GM20000 (cell line): ENCODE results near the gene ATP5F1D.
A peak's percentile ranks its signal among the peaks of the same experiment; 100 is the strongest.

Source experiments
- DNase-seq: peaks from one replicate; pipeline ENCODE4 v3.0.0; 2012; ENCODE audit warnings: low spot score
- TF ChIP-seq, protein P1 (sequence below): IDR thresholded peaks from 2 replicates; pipeline ENCODE4 v1.5.1; 2012; ENCODE audit warnings: mild to moderate bottlenecking, control low read depth; ENCODE audit errors: extremely low read depth, missing control alignments

The ATP5F1D gene

DNA sequence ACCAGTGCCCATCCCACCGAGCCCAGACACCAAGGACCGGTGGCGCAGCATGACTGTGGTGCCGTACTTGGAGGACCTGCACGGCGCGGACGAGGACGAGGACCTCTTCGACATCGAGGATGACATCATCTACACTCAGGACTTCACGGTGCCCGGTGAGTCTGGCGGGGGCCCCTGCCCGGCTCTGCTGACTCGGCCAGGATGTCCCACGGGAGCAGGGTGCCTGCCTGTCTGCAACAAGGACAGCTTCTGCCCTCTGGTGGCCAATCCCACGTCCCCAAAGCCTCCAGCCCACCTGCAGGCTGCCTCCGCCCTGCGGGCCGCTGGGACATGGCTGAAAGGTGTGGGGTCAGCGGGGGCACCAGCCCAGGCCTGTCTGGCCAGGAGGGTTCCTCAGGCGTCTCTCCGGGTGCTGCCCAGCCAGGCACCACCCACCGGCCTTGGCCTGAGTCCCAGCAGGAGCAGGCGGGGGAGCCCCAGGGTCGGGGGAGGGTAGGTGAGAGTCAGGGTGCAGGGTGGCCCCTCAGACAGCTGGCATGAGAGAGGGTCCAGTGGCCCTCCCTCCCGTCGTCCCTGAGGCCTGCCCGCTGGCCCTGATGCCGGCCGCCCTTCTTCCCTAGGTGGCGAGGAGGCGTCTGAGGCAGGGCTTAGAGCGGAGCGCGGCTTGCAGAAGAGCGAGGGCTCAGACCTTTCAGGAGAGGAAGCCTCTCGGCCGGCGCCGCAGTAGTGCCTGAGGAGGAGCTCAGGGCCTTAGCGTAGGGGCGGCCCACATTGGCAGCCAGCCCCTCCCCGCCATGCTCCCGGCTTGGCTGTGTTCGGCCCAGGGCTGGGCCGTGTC is 18.3 kb upstream of the ATP5F1D start:
- TF ChIP-seq, protein P1, sequence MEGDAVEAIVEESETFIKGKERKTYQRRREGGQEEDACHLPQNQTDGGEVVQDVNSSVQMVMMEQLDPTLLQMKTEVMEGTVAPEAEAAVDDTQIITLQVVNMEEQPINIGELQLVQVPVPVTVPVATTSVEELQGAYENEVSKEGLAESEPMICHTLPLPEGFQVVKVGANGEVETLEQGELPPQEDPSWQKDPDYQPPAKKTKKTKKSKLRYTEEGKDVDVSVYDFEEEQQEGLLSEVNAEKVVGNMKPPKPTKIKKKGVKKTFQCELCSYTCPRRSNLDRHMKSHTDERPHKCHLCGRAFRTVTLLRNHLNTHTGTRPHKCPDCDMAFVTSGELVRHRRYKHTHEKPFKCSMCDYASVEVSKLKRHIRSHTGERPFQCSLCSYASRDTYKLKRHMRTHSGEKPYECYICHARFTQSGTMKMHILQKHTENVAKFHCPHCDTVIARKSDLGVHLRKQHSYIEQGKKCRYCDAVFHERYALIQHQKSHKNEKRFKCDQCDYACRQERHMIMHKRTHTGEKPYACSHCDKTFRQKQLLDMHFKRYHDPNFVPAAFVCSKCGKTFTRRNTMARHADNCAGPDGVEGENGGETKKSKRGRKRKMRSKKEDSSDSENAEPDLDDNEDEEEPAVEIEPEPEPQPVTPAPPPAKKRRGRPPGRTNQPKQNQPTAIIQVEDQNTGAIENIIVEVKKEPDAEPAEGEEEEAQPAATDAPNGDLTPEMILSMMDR, result peak; percentile 29
- peak; percentile 79 for DNase-seq

- no peak for DNase-seq
- TF ChIP-seq, protein P1, result no peak
Observed at GRCh38 chr19:1224047-1224825, 17.3 kb upstream of the ATP5F1D start.

DNA sequence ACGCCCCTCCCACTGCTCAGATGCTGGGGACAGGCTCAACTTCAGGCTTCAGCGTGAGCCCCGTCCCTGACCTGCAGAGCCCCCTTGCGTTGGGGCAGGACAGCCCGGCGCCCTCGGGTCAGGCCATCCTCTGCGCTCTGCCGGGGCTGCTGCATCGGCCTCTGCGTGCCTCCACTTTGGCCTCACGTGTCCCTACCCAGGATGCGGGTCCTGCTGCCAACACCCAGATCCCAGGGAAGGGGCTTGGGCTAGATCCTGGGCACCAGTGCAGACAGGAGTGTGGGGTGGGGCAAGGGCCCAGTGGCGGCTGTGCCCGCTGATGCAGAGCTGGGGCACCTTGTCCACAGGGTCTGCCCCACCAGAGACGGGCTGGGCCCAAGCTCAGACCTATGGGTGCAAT is 16.7 kb upstream of the ATP5F1D start:
- no peak for DNase-seq
- TF ChIP-seq, protein P1, result no peak

DNA sequence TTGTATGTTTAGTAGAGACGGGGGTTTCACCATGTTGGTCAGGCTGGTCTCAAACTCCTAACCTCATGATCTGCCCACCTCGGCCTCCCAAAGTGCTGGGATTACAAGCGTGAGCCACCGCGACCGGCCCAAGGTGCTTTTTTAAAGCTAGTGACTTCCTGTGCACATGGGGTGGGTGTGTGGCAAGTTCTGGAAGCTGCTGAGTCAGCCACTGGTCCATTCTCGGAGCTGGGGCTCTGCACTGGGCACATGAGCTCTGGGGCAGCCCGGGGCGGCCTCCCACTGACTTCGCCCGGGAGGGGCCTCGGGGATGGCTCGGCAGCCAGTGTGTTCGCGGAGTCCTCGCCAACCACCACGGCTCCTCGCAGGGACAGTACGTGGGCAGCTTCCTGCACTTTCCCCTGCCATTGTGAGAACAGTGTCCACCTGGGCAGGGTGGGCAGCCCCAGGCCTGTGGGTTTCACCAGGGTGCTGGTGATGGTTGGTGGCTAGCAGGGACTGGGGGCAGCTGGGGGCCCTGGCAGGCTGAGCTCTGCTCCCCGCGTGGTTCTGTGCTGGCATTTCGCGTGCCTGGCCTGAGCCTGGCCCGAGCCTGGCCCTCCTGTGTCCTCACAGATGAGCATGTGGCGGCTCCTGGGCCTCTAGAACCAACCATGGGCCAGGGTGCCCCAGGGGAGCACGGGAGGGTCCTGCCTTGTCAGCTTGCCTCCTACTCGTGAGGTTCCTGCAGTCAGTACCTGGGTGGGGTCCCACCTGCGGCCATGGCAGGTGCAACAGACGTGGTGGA is 15.9 kb upstream of the ATP5F1D start:
- no peak for DNase-seq
- TF ChIP-seq, protein P1, result no peak

GRCh38 chr19:1226227-1226518 is 15.4 kb upstream of the ATP5F1D start:
- no peak for DNase-seq
- TF ChIP-seq, protein P1, result no peak

GRCh38 chr19:1226522-1227303 is 14.8 kb upstream of the ATP5F1D start:
- TF ChIP-seq, protein P1, result no peak
- no peak for DNase-seq
